Kidney (tissue), 14 donors: ENCODE measurements around the gene ZFAND6. TPM values are rescaled to one million over a fixed set of nuclear protein-coding genes. Genes with fewer than 3 reads are reported as not detected.

Source experiments
- DNase-seq, 5 donors: peaks; one replicate each; pipeline ENCODE4 v3.0.0-alpha.2; 2013 to 2020
- FAIRE-seq: peaks from 2 replicates; lab custom pipeline; 2012; peaks lifted over from hg19 to GRCh38; lab: Jason Lieb, UNC
- H3K27ac ChIP-seq, 2 donors: one replicate each; pipeline ENCODE4 v1.7.0; 2013; ENCODE audit warnings: low read depth in 2 of 2, low read length in 2 of 2, inconsistent platforms in 1 of 2
- H3K27me3 ChIP-seq: one replicate; pipeline ENCODE4 v1.7.1; 2013; ENCODE audit warnings: low read length, inconsistent platforms; ENCODE audit not compliant: control insufficient read depth, insufficient read depth
- H3K36me3 ChIP-seq, 3 donors: one replicate each; pipeline versions ENCODE4 v1.7.0 to v1.7.1; 2013; ENCODE audit warnings: low read length in 3 of 3, control low read depth in 1 of 3, inconsistent platforms in 1 of 3; ENCODE audit not compliant: insufficient read depth in 3 of 3, control insufficient read depth in 2 of 3
- H3K4me1 ChIP-seq, 3 donors: one replicate each; pipeline versions ENCODE4 v1.7.0 to v1.7.1; 2013; ENCODE audit warnings: low read length in 3 of 3, inconsistent platforms in 1 of 3, low read depth in 1 of 3; ENCODE audit not compliant: control insufficient read depth in 2 of 3, insufficient read depth in 2 of 3
- H3K4me3 ChIP-seq, 3 donors: one replicate each; pipeline versions ENCODE4 v1.7.0 to v1.8.1; 2013; ENCODE audit warnings: low read length in 3 of 3, control low read depth in 1 of 3, inconsistent platforms in 1 of 3
- H3K9ac ChIP-seq, 3 donors: one replicate each; pipeline versions ENCODE4 v1.7.0 to v1.7.1; 2013; ENCODE audit warnings: low read length in 3 of 3, control low read depth in 1 of 3, inconsistent platforms in 1 of 3
- H3K9me3 ChIP-seq, 3 donors: one replicate each; pipeline versions ENCODE4 v1.7.0 to v1.7.1; 2013; ENCODE audit warnings: low read length in 3 of 3, control low read depth in 1 of 3, inconsistent platforms in 1 of 3; ENCODE audit not compliant: control insufficient read depth in 2 of 3, insufficient read depth in 1 of 3
- CTCF ChIP-seq: IDR thresholded peaks from 3 replicates; pipeline ENCODE4 v1.5.1; 2012; ENCODE audit warnings: mild to moderate bottlenecking, moderate library complexity, borderline replicate concordance; ENCODE audit not compliant: insufficient read depth; ENCODE audit errors: extremely low read depth
- intact Hi-C: fragments of 100-400 bp; cut with DNase I; formaldehyde crosslinking; loops from one replicate; pipeline ENCODE4 v1.11.1; 2022
- polyA plus RNA-seq: library from polyadenylated mRNA; stranded (reverse); fragments of 350-450 nt; fragmentation: Illumina TruSeq; extraction: RNeasy Lipid Tissue Mini Kit (QIAGEN cat#74804); gene quantifications from one replicate; pipeline ENCODE4 v1.2.3, GENCODE V29; 2014; ENCODE audit warnings: low read depth, low replicate concordance; ENCODE audit not compliant: insufficient read depth
- total RNA-seq: library from RNA; stranded (reverse); fragmentation: NEBNext Ultra II Directional; extraction: Animal tissue kit (Norgen Biotek cat#: 25700); gene quantifications from one replicate; pipeline ENCODE4 v1.2.1, GENCODE V29; 2021
- donor health status: control.
- donor health status: control.
- donor health status: control.
- donor health status: control.
- donor health status: control.
- donor health status: DM: yes; HTN: yes; CAD: no.
- donor health status: Normal renal cell carcinoma (clear cell type).

The ZFAND6 gene
- total and polyA plus RNA-seq, 2 donors from 2014 or later = 72.3 to 85.7 TPM

- no peak overlapping the region for H3K4me3 ChIP-seq
- no peak overlapping the region for H3K27ac ChIP-seq
- no peak overlapping the region for H3K9ac ChIP-seq
- intact Hi-C loops = no loop called here
- H3K4me1 ChIP-seq = no peaks in the 10 kb centered on the region
- no peaks in the 10 kb centered on the region for H3K27me3 ChIP-seq
- DNase-seq = no peak
- TF ChIP-seq CTCF = no peak
- peaks cover 0 to 49% (median 22%) of the 10 kb centered on the region in 3 donors for H3K36me3 ChIP-seq
- FAIRE-seq = no peak
- H3K9me3 ChIP-seq = no peaks in the 10 kb centered on the region
Measured at GRCh38 chr15:80186597-80186996, 127.1 kb downstream of the ZFAND6 start.

Other genes starting within 250 kb of the ZFAND6 start
- 44.1 TPM for gene MTHFS, start 162.7 kb upstream of the ZFAND6 start, total RNA-seq
- 115 TPM for gene MTHFS, start 162.7 kb upstream of the ZFAND6 start, polyA plus RNA-seq
- gene BCL2A1, start 88.5 kb upstream of the ZFAND6 start, total RNA-seq = 2.4 TPM
- gene BCL2A1, start 88.5 kb upstream of the ZFAND6 start, polyA plus RNA-seq = 0.67 TPM
- gene FAH, start 93.3 kb downstream of the ZFAND6 start, total RNA-seq = 34.7 TPM
- 121 TPM for gene FAH, start 93.3 kb downstream of the ZFAND6 start, polyA plus RNA-seq
- 2.8 TPM for gene CTXND1, start 192.5 kb downstream of the ZFAND6 start, total RNA-seq
- 2.2 TPM for gene CTXND1, start 192.5 kb downstream of the ZFAND6 start, polyA plus RNA-seq